GM12878 (cell line): ENCODE measurements around the gene ACADS. TPM values are rescaled to one million over a fixed set of nuclear protein-coding genes. Genes with fewer than 3 reads are reported as not detected.

Experiments
- BACH1 ChIP-seq: fragments of 450-650 bp; IDR thresholded peaks from 2 replicates; pipeline ENCODE4 v1.6.1; 2017; ENCODE audit warnings: mild to moderate bottlenecking, borderline replicate concordance
- CBX5 ChIP-seq: sonication (generic); IDR thresholded peaks from 2 replicates; pipeline ENCODE4 v1.6.1; 2016; ENCODE audit warnings: low read depth, moderate library complexity, mild to moderate bottlenecking, inconsistent platforms
- JUNB ChIP-seq: IDR thresholded peaks from 2 replicates; pipeline ENCODE4 v1.6.1; 2016; ENCODE audit warnings: antibody characterized with exemption, mild to moderate bottlenecking
- PAX5 ChIP-seq: IDR thresholded peaks from 2 replicates; pipeline ENCODE4 v1.6.1; 2011; ENCODE audit warnings: low read depth, low read length, borderline replicate concordance
- PML ChIP-seq: IDR thresholded peaks from 2 replicates; pipeline ENCODE4 v1.6.1; 2012; ENCODE audit warnings: low read length, inconsistent platforms
- RUNX3 ChIP-seq: IDR thresholded peaks from 2 replicates; pipeline ENCODE4 v1.6.1; 2012; ENCODE audit warnings: low read length, inconsistent platforms
- SIN3A ChIP-seq: IDR thresholded peaks from 2 replicates; pipeline ENCODE4 v1.6.1; 2012; ENCODE audit warnings: low read depth, low read length, improper control_type of control experiment
- TCF12 ChIP-seq: IDR thresholded peaks from 2 replicates; pipeline ENCODE4 v1.6.1; 2011; ENCODE audit warnings: low read depth, mild to moderate bottlenecking, low read length
- ZBTB11 ChIP-seq: fragments of 450-650 bp; formaldehyde crosslinking; IDR thresholded peaks from 2 replicates; pipeline ENCODE4 v1.5.0; 2022; ENCODE audit warnings: mild to moderate bottlenecking, missing genetic modification characterization
- ZNF687 ChIP-seq: fragments of 450-650 bp; IDR thresholded peaks from 2 replicates; pipeline ENCODE4 v1.6.1; 2017; ENCODE audit warnings: mild to moderate bottlenecking, moderate library complexity
- polyA plus RNA-seq, 11 experiments: library from polyadenylated mRNA; depleted of rRNA in 4 of 11; unstranded in 6 of 11; stranded (reverse) in 5 of 11; fragments of >200 nt; fragmentation: Nextera tagmentation in 4 of 11; fragmentation: Illumina TruSeq in 1 of 11; extraction: Ambion mirVana in 4 of 11; extraction: Trizol in 1 of 11; gene quantifications; 1 replicate in 1 of 11; 2 replicates in 10 of 11; pipeline versions ENCODE4 v1.2.1 to v1.2.3, GENCODE V29; 2011 to 2016; ENCODE audit warnings: inconsistent platforms in 2 of 11, missing spikeins in 2 of 11, low read depth in 1 of 11
- total RNA-seq, 4 experiments: library from RNA; depleted of rRNA in 3 of 4; stranded (reverse); fragments of >200 nt in 3 of 4; fragmentation: Illumina TruSeq in 1 of 4; extraction: Trizol in 1 of 4; gene quantifications; 2 replicates each; pipeline versions ENCODE4 v1.2.1 to v1.2.3, GENCODE V29; 2013 to 2021
- TF ChIP-seq, protein P1 (sequence below): fragments of 450-650 bp; IDR thresholded peaks from 2 replicates; pipeline ENCODE4 v1.6.1; 2017; ENCODE audit warnings: mild to moderate bottlenecking, moderate library complexity
- TF ChIP-seq, protein P2 (sequence below): fragments of 450-650 bp; IDR thresholded peaks from 2 replicates; pipeline ENCODE4 v1.6.1; 2017; ENCODE audit warnings: mild to moderate bottlenecking, low read depth, inconsistent platforms; ENCODE audit not compliant: poor library complexity, severe bottlenecking
- TF ChIP-seq, protein P3 (sequence below): fragments of 450-650 bp; IDR thresholded peaks from 2 replicates; pipeline ENCODE4 v1.6.1; 2014; ENCODE audit warnings: mild to moderate bottlenecking

ACADS gene
- total and polyA plus RNA-seq, 10 of the 15 experiments (the other 5 are each of a cell fraction or from before 2014, with no cell fraction given): 0.05 to 18.1 (median 10.2) TPM

- TF ChIP-seq, protein P1, sequence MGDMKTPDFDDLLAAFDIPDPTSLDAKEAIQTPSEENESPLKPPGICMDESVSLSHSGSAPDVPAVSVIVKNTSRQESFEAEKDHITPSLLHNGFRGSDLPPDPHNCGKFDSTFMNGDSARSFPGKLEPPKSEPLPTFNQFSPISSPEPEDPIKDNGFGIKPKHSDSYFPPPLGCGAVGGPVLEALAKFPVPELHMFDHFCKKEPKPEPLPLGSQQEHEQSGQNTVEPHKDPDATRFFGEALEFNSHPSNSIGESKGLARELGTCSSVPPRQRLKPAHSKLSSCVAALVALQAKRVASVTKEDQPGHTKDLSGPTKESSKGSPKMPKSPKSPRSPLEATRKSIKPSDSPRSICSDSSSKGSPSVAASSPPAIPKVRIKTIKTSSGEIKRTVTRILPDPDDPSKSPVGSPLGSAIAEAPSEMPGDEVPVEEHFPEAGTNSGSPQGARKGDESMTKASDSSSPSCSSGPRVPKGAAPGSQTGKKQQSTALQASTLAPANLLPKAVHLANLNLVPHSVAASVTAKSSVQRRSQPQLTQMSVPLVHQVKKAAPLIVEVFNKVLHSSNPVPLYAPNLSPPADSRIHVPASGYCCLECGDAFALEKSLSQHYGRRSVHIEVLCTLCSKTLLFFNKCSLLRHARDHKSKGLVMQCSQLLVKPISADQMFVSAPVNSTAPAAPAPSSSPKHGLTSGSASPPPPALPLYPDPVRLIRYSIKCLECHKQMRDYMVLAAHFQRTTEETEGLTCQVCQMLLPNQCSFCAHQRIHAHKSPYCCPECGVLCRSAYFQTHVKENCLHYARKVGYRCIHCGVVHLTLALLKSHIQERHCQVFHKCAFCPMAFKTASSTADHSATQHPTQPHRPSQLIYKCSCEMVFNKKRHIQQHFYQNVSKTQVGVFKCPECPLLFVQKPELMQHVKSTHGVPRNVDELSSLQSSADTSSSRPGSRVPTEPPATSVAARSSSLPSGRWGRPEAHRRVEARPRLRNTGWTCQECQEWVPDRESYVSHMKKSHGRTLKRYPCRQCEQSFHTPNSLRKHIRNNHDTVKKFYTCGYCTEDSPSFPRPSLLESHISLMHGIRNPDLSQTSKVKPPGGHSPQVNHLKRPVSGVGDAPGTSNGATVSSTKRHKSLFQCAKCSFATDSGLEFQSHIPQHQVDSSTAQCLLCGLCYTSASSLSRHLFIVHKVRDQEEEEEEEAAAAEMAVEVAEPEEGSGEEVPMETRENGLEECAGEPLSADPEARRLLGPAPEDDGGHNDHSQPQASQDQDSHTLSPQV: peak; percentile 81
- TF ChIP-seq RUNX3: peak; percentile 91
- TF ChIP-seq, protein P2, sequence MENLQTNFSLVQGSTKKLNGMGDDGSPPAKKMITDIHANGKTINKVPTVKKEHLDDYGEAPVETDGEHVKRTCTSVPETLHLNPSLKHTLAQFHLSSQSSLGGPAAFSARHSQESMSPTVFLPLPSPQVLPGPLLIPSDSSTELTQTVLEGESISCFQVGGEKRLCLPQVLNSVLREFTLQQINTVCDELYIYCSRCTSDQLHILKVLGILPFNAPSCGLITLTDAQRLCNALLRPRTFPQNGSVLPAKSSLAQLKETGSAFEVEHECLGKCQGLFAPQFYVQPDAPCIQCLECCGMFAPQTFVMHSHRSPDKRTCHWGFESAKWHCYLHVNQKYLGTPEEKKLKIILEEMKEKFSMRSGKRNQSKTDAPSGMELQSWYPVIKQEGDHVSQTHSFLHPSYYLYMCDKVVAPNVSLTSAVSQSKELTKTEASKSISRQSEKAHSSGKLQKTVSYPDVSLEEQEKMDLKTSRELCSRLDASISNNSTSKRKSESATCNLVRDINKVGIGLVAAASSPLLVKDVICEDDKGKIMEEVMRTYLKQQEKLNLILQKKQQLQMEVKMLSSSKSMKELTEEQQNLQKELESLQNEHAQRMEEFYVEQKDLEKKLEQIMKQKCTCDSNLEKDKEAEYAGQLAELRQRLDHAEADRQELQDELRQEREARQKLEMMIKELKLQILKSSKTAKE: peak; percentile 77
- TF ChIP-seq TCF12: peak; percentile 39; the same call in 1 of the 2 replicates
- TF ChIP-seq, protein P3, sequence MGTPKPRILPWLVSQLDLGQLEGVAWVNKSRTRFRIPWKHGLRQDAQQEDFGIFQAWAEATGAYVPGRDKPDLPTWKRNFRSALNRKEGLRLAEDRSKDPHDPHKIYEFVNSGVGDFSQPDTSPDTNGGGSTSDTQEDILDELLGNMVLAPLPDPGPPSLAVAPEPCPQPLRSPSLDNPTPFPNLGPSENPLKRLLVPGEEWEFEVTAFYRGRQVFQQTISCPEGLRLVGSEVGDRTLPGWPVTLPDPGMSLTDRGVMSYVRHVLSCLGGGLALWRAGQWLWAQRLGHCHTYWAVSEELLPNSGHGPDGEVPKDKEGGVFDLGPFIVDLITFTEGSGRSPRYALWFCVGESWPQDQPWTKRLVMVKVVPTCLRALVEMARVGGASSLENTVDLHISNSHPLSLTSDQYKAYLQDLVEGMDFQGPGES: peak; percentile 75; the same call in 1 of the 2 replicates
- peak; percentile 89; the same call in 1 of the 2 replicates for TF ChIP-seq CBX5
- TF ChIP-seq ZNF687: peak; percentile 44
- 0 out of 2 replicates have a peak, but pooled peaks have one; percentile 45 for TF ChIP-seq PML
- TF ChIP-seq SIN3A: peak; percentile 93
- 0 out of 2 replicates have a peak, but pooled peaks have one; percentile 17 for TF ChIP-seq PAX5
- TF ChIP-seq BACH1: peak; percentile 59
- 0 out of 2 replicates have a peak, but pooled peaks have one; percentile 5 for TF ChIP-seq JUNB
- TF ChIP-seq ZBTB11: peak; percentile 96
Observed at GRCh38 chr12:120686690-120687577, 38.7 kb upstream of the ACADS start, which contains the start of gene MLEC (continued).
